Stimulated activated CD4-positive, alpha-beta T cell treated with anti-CD3 and anti-CD28 coated beads, Interleukin-12 subunit alpha, Interleukin-12 subunit beta, amount 100 ng/mL, for 48 hours (primary cell): Measurements from ENCODE around the gene MEI1.
"Not testable (repeated sequence)": the region's sequence is repeated elsewhere in the genome, so short reads cannot be mapped to it uniquely, and the experiment has no call there.

Source experiments
- DNase-seq, 3 donors: peaks; one replicate each; pipeline ENCODE4 v3.0.0-alpha.2; 2020; ENCODE audit warnings: low read depth in 2 of 3, low spot score in 1 of 3

Gene MEI1

GRCh38 chr22:41682033-41682807 is 17.1 kb upstream of the MEI1 start:
- DNase-seq: peak; percentile 74 to 79 (median 78)

- no peak for DNase-seq
Observed at GRCh38 chr22:41683052-41683451, 16.3 kb upstream of the MEI1 start.

GRCh38 chr22:41683616-41684015 is 15.7 kb upstream of the MEI1 start:
- DNase-seq: no peak

GRCh38 chr22:41684194-41684593 is 15.1 kb upstream of the MEI1 start:
- no peak for DNase-seq

GRCh38 chr22:41686890-41687289 is 12.4 kb upstream of the MEI1 start:
- not testable (repeated sequence) for DNase-seq

GRCh38 chr22:41687901-41688364 is 11.4 kb upstream of the MEI1 start:
- no peak for DNase-seq

GRCh38 chr22:41688365-41689211 is 10.7 kb upstream of the MEI1 start, which contains the start of gene SNU13:
SNU13 (minus strand) TSS chr22:41688867; CDS start chr22:41688796, 71 bp downstream.
- DNase-seq: peak; percentile 86 to 89 (median 86)

GRCh38 chr22:41690476-41690875 is 8.8 kb upstream of the MEI1 start:
- no peak for DNase-seq

GRCh38 chr22:41695211-41695610 is 4.1 kb upstream of the MEI1 start:
- no peak for DNase-seq

- DNase-seq: no peak
Observed at GRCh38 chr22:41696703-41697102, 2.6 kb upstream of the MEI1 start.

- peak; percentile 82 to 96 (median 92) for DNase-seq
Observed at GRCh38 chr22:41697126-41697775, 2.1 kb upstream of the MEI1 start.

- no peak for DNase-seq
Observed at GRCh38 chr22:41700108-41700364, 733 bp downstream of the MEI1 start.

- no peak for DNase-seq
Observed at GRCh38 chr22:41702763-41703162, 3.5 kb downstream of the MEI1 start.

- DNase-seq: no peak
Observed at GRCh38 chr22:41709341-41709740, 10.0 kb downstream of the MEI1 start.

GRCh38 chr22:41713004-41713403 is 13.7 kb downstream of the MEI1 start:
- no peak for DNase-seq

- DNase-seq: no peak
Observed at GRCh38 chr22:41722496-41722895, 23.2 kb downstream of the MEI1 start.

GRCh38 chr22:41725510-41726110 is 26.3 kb downstream of the MEI1 start:
- no peak for DNase-seq

GRCh38 chr22:41731609-41732008 is 32.3 kb downstream of the MEI1 start:
- DNase-seq: no peak

GRCh38 chr22:41732096-41732772 is 32.9 kb downstream of the MEI1 start:
- no peak for DNase-seq

GRCh38 chr22:41733241-41733640 is 33.9 kb downstream of the MEI1 start:
- not testable (repeated sequence) for DNase-seq

- no peak for DNase-seq
Observed at GRCh38 chr22:41739576-41739975, 40.3 kb downstream of the MEI1 start.
